Measurements from ENCODE around the gene GASK1B. TPM values are rescaled to one million over a fixed set of nuclear protein-coding genes. Genes with fewer than 3 reads are reported as not detected.

Gene GASK1B
- total and polyA plus RNA-seq, 2 donors (not counting 1 experiment from before 2014, with no cell fraction given) = 23.6 to 51.6 TPM

DNA sequence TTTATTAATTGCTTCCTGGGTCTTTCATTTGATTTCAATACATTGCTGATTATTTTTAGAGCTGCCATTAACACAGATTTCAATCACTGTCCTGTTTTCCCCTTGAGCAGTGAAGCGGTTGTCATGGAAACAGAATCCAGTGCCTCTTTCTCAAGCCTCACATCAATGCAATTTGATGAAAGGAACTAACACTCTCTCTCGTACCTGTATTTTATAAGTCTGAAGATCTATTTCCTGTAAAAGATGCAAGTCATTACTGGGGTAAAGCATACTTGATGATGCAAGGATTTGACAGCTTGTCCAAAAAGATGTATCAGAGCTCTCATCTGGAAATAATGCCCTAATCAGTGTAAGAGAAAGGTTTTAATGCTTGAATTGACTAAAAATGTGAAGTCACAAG is 17.9 kb upstream of the GASK1B start:
- no peak for DNase-seq (ENCODE audit: low read depth in 2 of 2)
- Histone ChIP-seq H3K79me2 (ENCODE audit: control insufficient read depth, insufficient read depth, low read length) (no peaks in the 10 kb centered on the region), H3K4me2 (ENCODE audit: extremely low read depth, insufficient read depth, low read length) (no peak overlapping the region), H3K36me3 (ENCODE audit: control insufficient read depth, insufficient read depth, low read length) (no peaks in the 10 kb centered on the region), H3K9ac (ENCODE audit: insufficient read depth, low read length) (no peak overlapping the region), H3K4me1 (ENCODE audit: control insufficient read depth, extremely low read depth, insufficient read depth, low read length) (no peaks in the 10 kb centered on the region), H3K27me3 (ENCODE audit: control insufficient read depth, insufficient read depth, low read length) (no peaks in the 10 kb centered on the region), H3K9me3 (ENCODE audit: control insufficient read depth, insufficient read depth, low read depth, low read length) (no peaks in the 10 kb centered on the region), H4K20me1 (ENCODE audit: control insufficient read depth, extremely low read depth, insufficient read depth, low read length) (no peaks in the 10 kb centered on the region), H3K27ac (ENCODE audit: insufficient read depth, low read length) (no peak overlapping the region), H3K4me3 (replicated peaks in 1 of 4; ENCODE audit: control extremely low read depth in 1 of 4, insufficient read depth in 1 of 4, low read depth in 3 of 4, low read length in 4 of 4) (no peak overlapping the region), H2AFZ (ENCODE audit: low read length) (no peak overlapping the region)
- no peak for TF ChIP-seq EZH2 (IDR thresholded peaks at IDR 0.05; ENCODE audit: low read length, missing control alignments)

DNA sequence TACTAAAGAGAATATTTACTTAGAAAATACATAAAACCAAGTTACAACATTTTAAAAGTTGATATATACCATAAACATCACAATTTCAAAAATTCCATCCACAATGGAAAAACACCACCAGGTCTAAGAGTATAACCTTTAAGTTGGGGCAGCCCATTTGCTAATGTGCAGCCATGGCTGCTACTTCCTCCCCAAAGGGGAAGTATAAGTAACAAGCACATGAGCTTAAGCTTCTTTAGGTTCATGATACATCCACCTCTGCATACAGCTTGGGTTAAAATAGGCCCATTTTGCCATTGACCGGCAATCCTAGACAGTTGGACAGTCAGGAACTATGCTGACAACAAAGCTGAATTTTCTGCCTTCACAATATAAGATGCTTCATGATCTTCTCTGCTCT is 16.6 kb upstream of the GASK1B start:
- no peaks in the 10 kb centered on the region for H3K4me1 ChIP-seq (ENCODE audit: control insufficient read depth, extremely low read depth, insufficient read depth, low read length)
- no peaks in the 10 kb centered on the region for H3K36me3 ChIP-seq (ENCODE audit: control insufficient read depth, insufficient read depth, low read length)
- H4K20me1 ChIP-seq (ENCODE audit: control insufficient read depth, extremely low read depth, insufficient read depth, low read length) = no peaks in the 10 kb centered on the region
- H3K4me3 ChIP-seq (replicated peaks in 1 of 4; ENCODE audit: control extremely low read depth in 1 of 4, insufficient read depth in 1 of 4, low read depth in 3 of 4, low read length in 4 of 4) = no peak overlapping the region
- DNase-seq (ENCODE audit: low read depth in 2 of 2) = no peak
- no peaks in the 10 kb centered on the region for H3K79me2 ChIP-seq (ENCODE audit: control insufficient read depth, insufficient read depth, low read length)
- TF ChIP-seq, protein P1, sequence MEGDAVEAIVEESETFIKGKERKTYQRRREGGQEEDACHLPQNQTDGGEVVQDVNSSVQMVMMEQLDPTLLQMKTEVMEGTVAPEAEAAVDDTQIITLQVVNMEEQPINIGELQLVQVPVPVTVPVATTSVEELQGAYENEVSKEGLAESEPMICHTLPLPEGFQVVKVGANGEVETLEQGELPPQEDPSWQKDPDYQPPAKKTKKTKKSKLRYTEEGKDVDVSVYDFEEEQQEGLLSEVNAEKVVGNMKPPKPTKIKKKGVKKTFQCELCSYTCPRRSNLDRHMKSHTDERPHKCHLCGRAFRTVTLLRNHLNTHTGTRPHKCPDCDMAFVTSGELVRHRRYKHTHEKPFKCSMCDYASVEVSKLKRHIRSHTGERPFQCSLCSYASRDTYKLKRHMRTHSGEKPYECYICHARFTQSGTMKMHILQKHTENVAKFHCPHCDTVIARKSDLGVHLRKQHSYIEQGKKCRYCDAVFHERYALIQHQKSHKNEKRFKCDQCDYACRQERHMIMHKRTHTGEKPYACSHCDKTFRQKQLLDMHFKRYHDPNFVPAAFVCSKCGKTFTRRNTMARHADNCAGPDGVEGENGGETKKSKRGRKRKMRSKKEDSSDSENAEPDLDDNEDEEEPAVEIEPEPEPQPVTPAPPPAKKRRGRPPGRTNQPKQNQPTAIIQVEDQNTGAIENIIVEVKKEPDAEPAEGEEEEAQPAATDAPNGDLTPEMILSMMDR (conservative IDR thresholded peaks at IDR 0.05 in 1 of 2, IDR thresholded peaks at IDR 0.05 in 1 of 2; ENCODE audit: low read depth in 1 of 2, low read length in 2 of 2) = no peak
- TF ChIP-seq EZH2 (IDR thresholded peaks at IDR 0.05; ENCODE audit: low read length, missing control alignments) = no peak
- H3K27ac ChIP-seq (ENCODE audit: insufficient read depth, low read length) = no peak overlapping the region
- H3K4me2 ChIP-seq (ENCODE audit: extremely low read depth, insufficient read depth, low read length) = no peak overlapping the region
- H2AFZ ChIP-seq (ENCODE audit: low read length) = no peak overlapping the region
- H3K9ac ChIP-seq (ENCODE audit: insufficient read depth, low read length) = no peak overlapping the region
- H3K9me3 ChIP-seq (ENCODE audit: control insufficient read depth, insufficient read depth, low read depth, low read length) = no peaks in the 10 kb centered on the region
- H3K27me3 ChIP-seq (ENCODE audit: control insufficient read depth, insufficient read depth, low read length) = no peaks in the 10 kb centered on the region

DNA sequence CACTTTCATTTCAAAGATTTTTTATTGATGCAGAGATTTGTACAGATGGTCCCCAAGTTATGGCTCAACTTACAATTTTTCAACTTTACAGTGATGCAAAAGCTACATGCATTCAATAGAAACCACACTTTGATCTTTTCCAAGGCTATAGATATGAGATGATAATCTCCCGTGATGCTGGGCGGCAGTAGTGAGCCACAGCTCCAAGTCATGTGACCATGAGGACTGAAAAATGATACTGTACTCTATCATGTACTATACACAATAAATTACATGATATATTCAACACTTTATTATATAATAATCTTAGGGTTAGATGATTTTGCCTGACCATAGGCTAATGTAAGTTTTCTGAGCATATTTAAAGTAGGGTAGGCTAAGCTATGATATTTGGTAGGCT is 14.0 kb upstream of the GASK1B start:
- Histone ChIP-seq H3K4me1 (ENCODE audit: control insufficient read depth, extremely low read depth, insufficient read depth, low read length) (no peaks in the 10 kb centered on the region), H3K27ac (ENCODE audit: insufficient read depth, low read length) (no peak overlapping the region), H3K27me3 (ENCODE audit: control insufficient read depth, insufficient read depth, low read length) (no peaks in the 10 kb centered on the region), H3K4me2 (ENCODE audit: extremely low read depth, insufficient read depth, low read length) (no peak overlapping the region), H3K36me3 (ENCODE audit: control insufficient read depth, insufficient read depth, low read length) (no peaks in the 10 kb centered on the region), H3K4me3 (replicated peaks in 1 of 4; ENCODE audit: control extremely low read depth in 1 of 4, insufficient read depth in 1 of 4, low read depth in 3 of 4, low read length in 4 of 4) (no peak overlapping the region), H3K9ac (ENCODE audit: insufficient read depth, low read length) (no peak overlapping the region), H4K20me1 (ENCODE audit: control insufficient read depth, extremely low read depth, insufficient read depth, low read length) (no peaks in the 10 kb centered on the region), H2AFZ (ENCODE audit: low read length) (no peak overlapping the region), H3K9me3 (ENCODE audit: control insufficient read depth, insufficient read depth, low read depth, low read length) (no peaks in the 10 kb centered on the region), H3K79me2 (ENCODE audit: control insufficient read depth, insufficient read depth, low read length) (no peaks in the 10 kb centered on the region)
- TF ChIP-seq EZH2 (IDR thresholded peaks at IDR 0.05; ENCODE audit: low read length, missing control alignments) = no peak
- TF ChIP-seq, protein P1 (conservative IDR thresholded peaks at IDR 0.05 in 1 of 2, IDR thresholded peaks at IDR 0.05 in 1 of 2; ENCODE audit: low read depth in 1 of 2, low read length in 2 of 2) = no peak
- DNase-seq (ENCODE audit: low read depth in 2 of 2) = no peak
